Thyroid gland (tissue), 4 donors: ENCODE measurements around the gene PRMT3.

Experiments used
- CTCF ChIP-seq, 6 experiments: fragments of 200-600 bp in 3 of 6; fragments of 450-650 bp in 3 of 6; sonication (generic) in 3 of 6; IDR thresholded peaks; one replicate each; pipeline ENCODE4 v1.5.1; 2016 to 2019; ENCODE audit warnings: antibody characterized with exemption in 6 of 6, mild to moderate bottlenecking in 2 of 6, inconsistent platforms in 1 of 6, moderate library complexity in 1 of 6
- POLR2A ChIP-seq, 2 donors: fragments of 450-650 bp; IDR thresholded peaks; one replicate each; pipeline ENCODE4 v1.6.1; 2017; ENCODE audit warnings: antibody characterized with exemption in 2 of 2, mild to moderate bottlenecking in 2 of 2, moderate library complexity in 1 of 2

- no peak for TF ChIP-seq POLR2A (IDR thresholded peaks at IDR 0.05)
- TF ChIP-seq CTCF (IDR thresholded peaks at IDR 0.05): no peak
Observed at GRCh38 chr11:20541503-20541902, 154.0 kb downstream of the PRMT3 start.
